Muscle layer of duodenum (tissue), 2 donors: ENCODE measurements around the gene FXYD2.

Experiments used
- H3K27ac ChIP-seq: one replicate; pipeline ENCODE4 v1.7.0; 2013; ENCODE audit warnings: mild to moderate bottlenecking, low read length
- H3K27me3 ChIP-seq: one replicate; pipeline ENCODE4 v1.7.0; 2013; ENCODE audit warnings: low read depth, mild to moderate bottlenecking, control low read depth, low read length
- H3K36me3 ChIP-seq, 2 donors: one replicate each; pipeline ENCODE4 v1.7.0; 2013; ENCODE audit warnings: low read length in 2 of 2, control low read depth in 1 of 2, mild to moderate bottlenecking in 1 of 2; ENCODE audit not compliant: insufficient read depth in 2 of 2, control insufficient read depth in 1 of 2
- H3K4me1 ChIP-seq, 2 donors: one replicate each; pipeline ENCODE4 v1.7.0; 2013; ENCODE audit warnings: low read length in 2 of 2, mild to moderate bottlenecking in 2 of 2, control low read depth in 1 of 2, moderate library complexity in 1 of 2; ENCODE audit not compliant: insufficient read depth in 2 of 2, control insufficient read depth in 1 of 2
- H3K4me3 ChIP-seq, 2 donors: one replicate each; pipeline ENCODE4 v1.7.0; 2013; ENCODE audit warnings: low read length in 2 of 2, low read depth in 1 of 2, mild to moderate bottlenecking in 1 of 2
- H3K9me3 ChIP-seq, 2 donors: one replicate each; pipeline ENCODE4 v1.7.0; 2013; ENCODE audit warnings: low read length in 2 of 2, control low read depth in 1 of 2, mild to moderate bottlenecking in 1 of 2; ENCODE audit not compliant: control insufficient read depth in 1 of 2
- donor health status: healthy.

FXYD2 gene

DNA sequence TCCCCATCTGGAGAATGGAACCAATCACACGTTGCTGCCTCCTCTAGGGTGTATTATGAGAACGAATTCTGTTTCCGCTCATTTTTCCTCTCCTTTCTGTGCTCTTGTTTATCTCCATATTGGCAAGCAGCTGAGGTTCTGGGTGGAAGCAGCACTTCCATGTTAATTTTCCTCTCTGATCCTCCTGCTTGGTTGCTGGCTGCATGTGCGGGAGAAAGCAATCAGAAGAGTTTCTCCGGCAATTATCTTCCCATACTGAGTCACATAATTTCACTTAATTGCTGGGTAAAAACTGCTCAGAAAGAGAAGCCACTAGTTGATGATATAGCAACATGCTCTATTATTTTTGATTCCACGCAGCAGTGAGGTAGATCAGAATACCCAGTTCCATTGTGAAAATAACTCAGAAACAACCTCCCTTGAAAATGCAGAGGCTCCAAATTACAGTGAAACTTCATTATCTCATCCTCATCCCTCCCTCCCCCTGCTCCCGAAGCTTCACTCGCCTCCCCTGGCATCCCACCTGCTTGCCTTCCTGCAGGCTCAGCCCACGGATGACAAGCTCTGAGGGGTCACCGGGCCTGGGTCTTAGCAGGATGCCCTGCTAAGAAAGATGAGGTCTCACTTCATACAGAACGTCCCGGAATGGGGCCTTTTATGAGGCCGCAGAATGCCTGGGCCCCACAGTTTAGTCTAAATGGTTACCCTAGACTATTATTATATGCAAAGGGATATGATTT, 31.5 kb upstream of the FXYD2 start:
- Histone ChIP-seq H3K27me3 (no peaks in the 10 kb centered on the region), H3K9me3 (peaks cover 0 to 15% of the 10 kb centered on the region in 2 donors), H3K4me1 (peaks cover 5 to 23% of the 10 kb centered on the region in 2 donors), H3K4me3 (no peak overlapping the region), H3K36me3 (no peaks in the 10 kb centered on the region), H3K27ac (no peak overlapping the region)

DNA sequence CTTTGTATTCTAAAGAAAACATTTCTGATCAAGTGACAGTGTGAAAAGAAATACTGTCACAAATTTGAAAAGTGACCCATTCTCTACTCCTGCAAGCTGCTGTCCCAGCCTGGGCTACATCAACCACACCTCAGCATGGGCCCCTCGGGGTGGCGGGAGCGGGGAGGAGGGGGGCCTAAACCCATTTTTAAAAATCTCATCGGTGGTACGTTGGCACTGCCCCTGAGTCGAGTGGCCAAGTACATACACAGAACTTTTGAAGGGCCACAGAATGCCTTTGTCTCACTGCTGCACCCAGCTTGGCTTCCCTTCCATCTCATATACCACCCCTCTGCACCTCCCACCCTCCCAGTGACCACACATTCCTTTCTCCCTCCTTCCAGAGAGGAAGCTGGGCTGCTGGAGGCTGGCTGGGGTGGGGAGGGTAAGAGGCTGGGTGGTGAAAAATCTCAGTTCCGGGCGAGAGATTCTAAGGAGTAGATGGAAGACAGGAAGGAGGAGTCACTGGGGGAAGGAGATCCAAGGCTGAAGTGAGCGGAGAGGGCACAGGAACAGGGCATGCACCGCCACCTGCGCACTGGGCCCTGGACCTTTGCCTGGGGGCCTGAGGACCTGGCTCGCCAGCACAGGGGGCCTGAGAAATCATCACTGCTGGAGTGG, 30.8 kb upstream of the FXYD2 start:
- H3K4me1 ChIP-seq: peaks cover 0 to 22% of the 10 kb centered on the region in 2 donors
- H3K27me3 ChIP-seq: no peaks in the 10 kb centered on the region
- no peaks in the 10 kb centered on the region for H3K36me3 ChIP-seq
- no peak overlapping the region for H3K4me3 ChIP-seq
- H3K9me3 ChIP-seq: peaks cover 0 to 15% of the 10 kb centered on the region in 2 donors
- H3K27ac ChIP-seq: no peak overlapping the region

DNA sequence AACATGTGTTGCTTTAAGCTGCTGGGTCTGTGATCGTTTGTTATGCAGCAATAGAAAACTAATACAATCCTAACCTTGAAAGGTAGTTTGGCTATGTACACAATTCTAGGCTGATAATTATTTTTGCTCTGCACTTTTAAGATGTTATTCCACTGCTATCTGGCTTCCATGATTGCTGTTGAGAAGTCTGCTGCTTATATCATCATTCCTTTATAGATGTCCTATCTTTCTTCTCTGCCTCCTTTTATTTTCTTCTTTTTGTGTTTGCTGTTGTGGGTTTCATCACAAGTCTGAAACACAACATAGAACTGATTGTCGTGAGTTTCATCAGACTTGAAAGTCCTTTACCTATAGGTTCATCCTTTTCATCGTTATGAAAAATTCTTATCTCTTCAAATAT, 27.8 kb upstream of the FXYD2 start:
- Histone ChIP-seq H3K9me3 (peaks cover 0 to 15% of the 10 kb centered on the region in 2 donors), H3K4me3 (no peak overlapping the region), H3K27me3 (no peaks in the 10 kb centered on the region), H3K4me1 (peaks cover 0 to 12% of the 10 kb centered on the region in 2 donors), H3K36me3 (no peaks in the 10 kb centered on the region), H3K27ac (no peak overlapping the region)

DNA sequence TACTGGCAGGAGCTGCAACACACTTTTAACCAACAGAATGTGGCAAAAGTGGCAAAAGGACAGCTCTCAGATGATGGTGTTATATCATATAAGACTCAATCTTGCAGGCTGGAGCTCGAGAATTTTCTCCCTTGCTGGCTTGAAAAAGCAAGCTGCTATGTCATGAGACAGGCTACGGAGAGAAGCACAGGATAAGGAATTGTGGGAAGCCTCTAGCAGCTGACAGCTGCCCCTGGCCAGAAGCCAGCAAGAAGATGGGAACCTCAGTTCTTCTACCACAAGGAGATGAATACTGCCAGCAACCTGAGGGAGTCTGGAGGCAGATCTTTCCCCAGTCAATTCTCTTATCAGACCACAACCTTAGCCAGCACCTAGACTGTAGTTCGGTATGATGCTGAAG, 27.3 kb upstream of the FXYD2 start:
- peaks cover 0 to 9% of the 10 kb centered on the region in 2 donors for H3K4me1 ChIP-seq
- no peaks in the 10 kb centered on the region for H3K27me3 ChIP-seq
- H3K27ac ChIP-seq: peak overlapping the region; percentile 62
- H3K36me3 ChIP-seq: no peaks in the 10 kb centered on the region
- peaks cover 0 to 15% of the 10 kb centered on the region in 2 donors for H3K9me3 ChIP-seq
- H3K4me3 ChIP-seq: no peak overlapping the region

DNA sequence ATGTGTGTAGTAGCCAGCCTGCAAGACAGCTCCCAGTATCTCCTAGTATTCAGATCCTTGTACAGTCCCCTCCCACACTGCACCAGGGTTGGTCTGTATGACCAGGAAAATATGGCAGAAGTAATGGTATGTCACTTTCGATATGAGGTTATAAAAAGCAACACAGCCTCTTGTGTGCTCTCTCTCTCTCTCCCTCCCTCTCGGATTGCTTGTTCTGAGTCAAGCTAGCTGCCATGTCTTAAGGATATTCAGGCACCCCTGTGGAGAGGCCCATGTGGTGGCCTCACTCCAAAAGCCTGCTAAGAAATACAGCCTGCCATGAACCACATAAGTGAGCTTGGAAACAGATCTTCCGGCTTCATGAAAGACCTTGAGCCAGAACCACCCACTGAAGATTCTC, 26.6 kb upstream of the FXYD2 start:
- Histone ChIP-seq H3K4me1 (peaks cover 0 to 6% of the 10 kb centered on the region in 2 donors), H3K9me3 (peaks cover 0 to 15% of the 10 kb centered on the region in 2 donors), H3K27ac (peak overlapping the region; percentile 62), H3K36me3 (no peaks in the 10 kb centered on the region), H3K27me3 (no peaks in the 10 kb centered on the region), H3K4me3 (no peak overlapping the region)

DNA sequence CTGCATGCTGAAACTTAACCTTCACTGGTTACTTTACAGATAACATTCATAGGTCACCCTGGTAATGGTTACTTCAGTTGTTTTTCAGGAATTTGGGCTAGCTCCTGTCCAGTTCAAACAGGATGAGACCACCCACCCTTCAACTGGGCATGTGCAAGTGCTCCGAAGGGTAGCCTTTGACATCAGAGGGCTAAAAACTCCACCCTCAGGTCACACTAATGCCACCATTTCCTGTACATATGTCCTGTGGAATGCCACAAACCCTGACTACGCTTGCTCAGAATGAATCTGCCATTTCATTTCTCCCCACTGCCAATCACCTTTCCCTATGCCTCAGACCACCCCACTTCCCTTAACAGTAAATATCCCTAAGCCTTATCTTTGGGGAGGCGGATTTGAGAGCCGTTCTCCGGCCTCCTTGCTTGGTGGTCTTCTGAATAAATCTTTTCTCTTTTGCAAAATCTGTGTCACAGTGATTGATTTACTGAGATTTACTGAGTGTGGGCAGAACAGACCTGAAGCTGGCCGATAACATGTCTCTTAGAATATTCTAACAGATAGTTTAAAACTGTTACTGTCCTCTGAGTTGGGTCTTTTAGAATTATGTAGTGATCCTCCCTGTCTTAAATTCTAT, 25.4 kb upstream of the FXYD2 start:
- H3K27ac ChIP-seq: no peak overlapping the region
- H3K4me1 ChIP-seq: peaks cover 0 to 5% of the 10 kb centered on the region in 2 donors
- peaks cover 0 to 15% of the 10 kb centered on the region in 2 donors for H3K9me3 ChIP-seq
- no peak overlapping the region for H3K4me3 ChIP-seq
- no peaks in the 10 kb centered on the region for H3K36me3 ChIP-seq
- H3K27me3 ChIP-seq: no peaks in the 10 kb centered on the region

DNA sequence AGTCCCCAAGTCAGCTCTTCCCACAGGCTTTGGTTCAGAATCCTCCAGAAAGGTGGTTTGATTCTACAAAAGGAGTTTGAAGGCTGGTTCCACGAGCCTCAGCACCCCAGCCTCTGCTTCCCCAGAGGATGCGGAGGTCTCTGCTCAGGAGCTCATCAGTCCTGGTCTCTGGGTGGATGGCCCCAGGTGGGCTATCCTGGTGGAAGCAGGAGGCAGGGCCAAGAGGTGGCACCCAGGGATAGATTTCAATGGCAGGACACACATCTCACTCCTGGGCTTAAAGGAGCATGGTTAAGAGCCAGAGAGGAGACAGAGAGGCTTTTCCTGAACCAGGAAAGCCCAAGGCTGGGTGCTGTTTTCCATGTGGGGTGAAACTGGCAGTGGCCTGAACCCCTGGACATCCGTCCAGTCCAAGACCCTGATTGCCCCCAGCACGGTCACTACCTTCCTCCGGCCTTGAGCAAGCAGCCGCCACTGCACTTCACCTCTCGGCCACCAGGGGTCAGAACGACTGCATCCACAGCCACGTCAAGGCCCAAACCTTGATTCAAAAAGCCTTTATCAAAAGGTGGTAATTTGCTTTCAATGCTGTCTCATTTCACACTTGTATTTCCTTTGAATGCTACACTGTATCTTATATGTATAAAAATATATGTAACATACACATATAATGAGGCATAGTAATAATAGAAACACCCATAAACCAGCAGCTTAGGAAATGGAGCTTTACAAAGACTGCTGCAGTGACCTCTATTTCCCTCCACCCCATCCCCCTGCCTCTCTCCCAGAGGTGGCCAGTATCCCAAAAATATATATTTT, 19.3 kb upstream of the FXYD2 start:
- Histone ChIP-seq H3K27me3 (no peaks in the 10 kb centered on the region), H3K27ac (no peak overlapping the region), H3K4me3 (no peak overlapping the region), H3K4me1 (peaks cover 0 to 4% of the 10 kb centered on the region in 2 donors), H3K9me3 (no peaks in the 10 kb centered on the region), H3K36me3 (peaks cover 0 to 27% of the 10 kb centered on the region in 2 donors)

DNA sequence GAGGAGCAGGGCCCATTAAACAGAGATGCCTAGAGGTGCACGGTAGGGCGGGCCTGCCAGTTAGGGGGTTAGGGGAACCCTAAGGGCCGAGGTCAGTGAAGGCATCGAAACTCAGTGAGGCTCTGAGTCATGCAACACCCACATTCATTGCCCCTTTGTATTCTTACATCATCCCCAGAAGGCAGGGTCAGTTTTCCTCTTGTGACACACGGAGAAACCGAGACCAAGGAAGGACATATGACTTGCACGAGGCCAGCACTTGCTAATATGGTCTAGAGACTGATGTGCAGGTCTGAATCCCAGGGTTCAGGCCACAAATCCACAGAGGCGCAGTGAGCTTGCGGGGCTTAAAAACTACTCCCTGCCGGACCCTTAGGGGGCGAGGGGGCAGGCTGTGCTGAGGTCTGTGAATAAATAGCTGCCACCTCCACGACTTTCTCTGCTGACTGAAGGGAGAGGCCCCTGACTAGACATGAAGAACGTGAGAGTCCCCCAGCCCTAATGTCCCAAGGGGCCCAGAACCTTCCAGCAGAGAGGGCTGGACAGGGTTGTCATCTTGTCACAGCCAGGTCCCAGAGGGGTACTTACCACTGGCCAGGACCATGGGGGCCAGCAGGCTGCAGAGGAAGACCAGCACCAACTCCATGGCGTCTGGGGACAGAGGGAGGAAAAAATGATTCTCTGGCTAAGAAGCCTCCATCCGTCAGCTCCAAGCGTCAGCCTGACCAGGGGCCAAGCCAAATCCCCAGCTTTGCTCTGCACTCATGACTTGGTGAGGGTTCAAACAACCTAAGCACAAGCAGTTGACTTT, 17.8 kb upstream of the FXYD2 start:
- H3K36me3 ChIP-seq: peaks cover 0 to 34% of the 10 kb centered on the region in 2 donors
- H3K4me1 ChIP-seq: peaks cover 0 to 4% of the 10 kb centered on the region in 2 donors
- no peaks in the 10 kb centered on the region for H3K27me3 ChIP-seq
- no peak overlapping the region for H3K4me3 ChIP-seq
- no peak overlapping the region for H3K27ac ChIP-seq
- H3K9me3 ChIP-seq: no peaks in the 10 kb centered on the region

DNA sequence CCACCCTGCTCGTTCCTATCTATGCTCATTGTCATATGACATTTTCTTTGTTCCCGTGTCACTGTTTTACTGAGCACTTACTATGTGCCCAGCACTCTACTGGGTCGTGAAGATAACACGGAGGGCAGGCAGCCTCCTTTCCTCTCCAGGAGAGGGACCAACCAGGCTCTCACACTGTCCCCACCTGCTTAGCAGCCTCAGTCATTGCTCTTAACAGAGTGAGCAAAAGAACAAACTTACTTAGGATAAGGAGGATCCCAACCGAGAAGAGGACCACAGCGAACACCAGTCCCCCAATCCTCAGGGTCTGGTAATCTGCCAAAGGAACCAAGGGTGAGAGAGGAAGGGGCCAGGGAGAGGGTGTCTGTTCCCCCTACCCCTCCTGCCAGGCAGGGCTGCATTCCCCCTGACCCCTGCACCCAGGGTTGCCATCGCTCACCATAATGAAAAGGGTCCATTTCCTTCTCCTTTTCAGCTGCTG, 17.0 kb upstream of the FXYD2 start:
- no peak overlapping the region for H3K27ac ChIP-seq
- no peak overlapping the region for H3K4me3 ChIP-seq
- H3K9me3 ChIP-seq: no peaks in the 10 kb centered on the region
- peaks cover 0 to 34% of the 10 kb centered on the region in 2 donors for H3K36me3 ChIP-seq
- H3K27me3 ChIP-seq: no peaks in the 10 kb centered on the region
- H3K4me1 ChIP-seq: peaks cover 0 to 7% of the 10 kb centered on the region in 2 donors

DNA sequence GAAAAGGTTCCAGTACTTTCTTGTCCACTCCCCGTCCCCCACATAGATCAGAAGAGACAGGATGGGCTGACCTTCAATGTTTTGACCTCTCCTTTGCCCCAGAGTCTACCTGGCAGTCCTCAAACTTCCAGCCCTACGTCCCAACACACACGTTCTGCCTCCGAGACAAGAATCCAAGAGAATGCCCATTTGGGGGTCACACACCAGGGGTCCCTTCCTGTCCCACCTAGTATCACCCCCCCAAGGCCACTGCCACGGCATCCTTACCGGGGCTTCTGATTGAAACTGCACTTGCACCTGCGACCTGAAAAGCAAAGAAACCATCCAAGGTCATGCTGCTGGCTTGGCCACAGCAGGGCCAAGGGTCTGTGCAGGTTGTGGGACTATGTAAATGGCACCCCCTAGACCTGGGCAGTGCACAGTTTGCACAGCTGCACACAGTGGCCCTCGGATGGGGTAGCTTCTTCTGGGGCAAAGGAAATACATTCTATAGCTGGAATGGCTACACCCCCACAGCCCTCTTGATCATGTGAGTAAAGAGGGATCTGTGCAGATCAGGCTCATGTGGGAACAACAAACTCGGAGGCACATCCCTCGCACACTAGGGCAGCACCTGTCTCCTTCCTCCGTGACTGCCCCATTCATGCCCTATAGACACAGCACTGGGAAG, 16.5 kb upstream of the FXYD2 start:
- Histone ChIP-seq H3K4me1 (peaks cover 0 to 7% of the 10 kb centered on the region in 2 donors), H3K27ac (no peak overlapping the region), H3K27me3 (no peaks in the 10 kb centered on the region), H3K9me3 (no peaks in the 10 kb centered on the region), H3K36me3 (peaks cover 0 to 34% of the 10 kb centered on the region in 2 donors), H3K4me3 (no peak overlapping the region)
